Muscle of leg (tissue), 11 donors: ENCODE measurements around the gene MUC22. TPM values are rescaled to one million over a fixed set of nuclear protein-coding genes. Genes with fewer than 3 reads are reported as not detected.

Experiments used
- DNase-seq: peaks from one replicate; pipeline ENCODE4 v3.0.0; 2013
- H3K27ac ChIP-seq: one replicate; pipeline ENCODE4 v1.5.1; 2013; ENCODE audit warnings: mild to moderate bottlenecking, low read length, control low read depth
- H3K27me3 ChIP-seq: one replicate; pipeline ENCODE4 v1.6.1; 2013; ENCODE audit warnings: low read length; ENCODE audit not compliant: control insufficient read depth, insufficient read depth
- H3K36me3 ChIP-seq: one replicate; pipeline ENCODE4 v1.6.1; 2013; ENCODE audit warnings: low read length; ENCODE audit not compliant: control insufficient read depth, insufficient read depth
- H3K4me1 ChIP-seq: one replicate; pipeline ENCODE4 v1.6.1; 2013; ENCODE audit warnings: low read length; ENCODE audit not compliant: control insufficient read depth, insufficient read depth
- H3K4me3 ChIP-seq: one replicate; pipeline ENCODE4 v1.5.1; 2013; ENCODE audit warnings: low read length, control low read depth
- H3K9me3 ChIP-seq: replicated peaks from 2 replicates; pipeline ENCODE4 v1.6.1; 2013; ENCODE audit warnings: low read depth, low read length; ENCODE audit not compliant: control insufficient read depth
- WGBS: methylation state at CpG from one replicate; pipeline ENCODE4 v1.1.5; 2013; ENCODE audit warnings: missing lambda C conversion rate; ENCODE audit not compliant: insufficient coverage; 5-methylcytosine and 5-hydroxymethylcytosine counted together
- polyA plus RNA-seq, 8 donors: library from polyadenylated mRNA; unstranded; fragments of 120-200 nt; gene quantifications; one replicate each; pipeline versions ENCODE4 v1.2.1 to v1.2.3, GENCODE V29; 2013; ENCODE audit warnings: inconsistent platforms in 1 of 8, low replicate concordance in 1 of 8; ENCODE audit not compliant: insufficient read length in 8 of 8, insufficient read depth in 1 of 8
- total RNA-seq: library from RNA; stranded (reverse); fragments of 120-200 nt; gene quantifications from one replicate; pipeline ENCODE4 v1.2.4, GENCODE V29; 2013

MUC22 gene
- total and polyA plus RNA-seq, 9 donors: 0.04 to 2.4 (median 0.12) TPM; not detected in 6

GRCh38 chr6:30974490-30975252 is 35.6 kb upstream of the MUC22 start:
- WGBS: 40% methylated on average over 1 of the region's 4 CpGs
- no peak overlapping the region for H3K27ac ChIP-seq
- no peaks in the 10 kb centered on the region for H3K4me1 ChIP-seq
- no peak for DNase-seq
- H3K36me3 ChIP-seq: no peaks in the 10 kb centered on the region
- H3K9me3 ChIP-seq: no peaks in the 10 kb centered on the region
- H3K4me3 ChIP-seq: no peak overlapping the region
- H3K27me3 ChIP-seq: peaks cover 3% of the 10 kb centered on the region

- H3K36me3 ChIP-seq: no peaks in the 10 kb centered on the region
- no peaks in the 10 kb centered on the region for H3K27me3 ChIP-seq
- no peak overlapping the region for H3K4me3 ChIP-seq
- peaks cover 11% of the 10 kb centered on the region for H3K4me1 ChIP-seq
- WGBS: no CpG with 5 or more reads among the region's 1 CpG
- H3K9me3 ChIP-seq: no peaks in the 10 kb centered on the region
- DNase-seq: peak; percentile 50
- H3K27ac ChIP-seq: no peak overlapping the region
Measured at GRCh38 chr6:30979141-30979540, 31.1 kb upstream of the MUC22 start.

GRCh38 chr6:30979690-30980089 is 30.6 kb upstream of the MUC22 start:
- DNase-seq: no peak
- 57% methylated on average over 2 of the region's 4 CpGs for WGBS
- Histone ChIP-seq H3K27me3 (no peaks in the 10 kb centered on the region), H3K36me3 (no peaks in the 10 kb centered on the region), H3K4me3 (no peak overlapping the region), H3K4me1 (peaks cover 11% of the 10 kb centered on the region), H3K9me3 (no peaks in the 10 kb centered on the region), H3K27ac (no peak overlapping the region)

GRCh38 chr6:30981942-30982772 is 28.1 kb upstream of the MUC22 start:
- no peaks in the 10 kb centered on the region for H3K36me3 ChIP-seq
- H3K4me1 ChIP-seq: peaks cover 11% of the 10 kb centered on the region
- H3K4me3 ChIP-seq: no peak overlapping the region
- H3K9me3 ChIP-seq: no peaks in the 10 kb centered on the region
- peak; percentile 66 for DNase-seq
- H3K27ac ChIP-seq: no peak overlapping the region
- H3K27me3 ChIP-seq: no peaks in the 10 kb centered on the region
- WGBS: 26% methylated on average over 9 of the region's 13 CpGs

GRCh38 chr6:30983439-30983838 is 26.8 kb upstream of the MUC22 start, which contains the start of gene MUC21:
TSS of gene MUC21 (plus strand) at chr6:30983718. CDS start at chr6:30983959, 241 bp downstream.
- peaks cover 11% of the 10 kb centered on the region for H3K4me1 ChIP-seq
- no peak within 1 kb of the TSS for H3K4me3 ChIP-seq
- H3K9me3 ChIP-seq: no peaks in the 10 kb centered on the region
- H3K27ac ChIP-seq: no peak within 1 kb of the TSS
- H3K36me3 ChIP-seq: no peaks in the 10 kb centered on the region
- no peak for DNase-seq
- no peaks in the 10 kb centered on the region for H3K27me3 ChIP-seq
- 75% methylated on average over 6 of the region's 6 CpGs for WGBS

- Histone ChIP-seq H3K4me1 (peaks cover 11% of the 10 kb centered on the region), H3K27me3 (no peaks in the 10 kb centered on the region), H3K27ac (no peak overlapping the region), H3K36me3 (no peaks in the 10 kb centered on the region), H3K9me3 (no peaks in the 10 kb centered on the region), H3K4me3 (no peak overlapping the region)
- WGBS: 80% methylated on average over 1 of the region's 5 CpGs
- no peak for DNase-seq
Measured at GRCh38 chr6:30985490-30985889, 24.8 kb upstream of the MUC22 start.

GRCh38 chr6:30987304-30987703 is 23.0 kb upstream of the MUC22 start:
- DNase-seq: no peak

GRCh38 chr6:30988209-30988825 is 22.0 kb upstream of the MUC22 start:
- no peaks in the 10 kb centered on the region for H3K9me3 ChIP-seq
- no peak for DNase-seq

More at GRCh38 chr6:30987304-30987703, 23.0 kb upstream of the MUC22 start:
- Histone ChIP-seq H3K27ac (no peak overlapping the region), H3K9me3 (no peaks in the 10 kb centered on the region), H3K27me3 (no peaks in the 10 kb centered on the region), H3K4me1 (peaks cover 5% of the 10 kb centered on the region), H3K4me3 (no peak overlapping the region), H3K36me3 (no peaks in the 10 kb centered on the region)
- 75% methylated on average over 6 of the region's 6 CpGs for WGBS

GRCh38 chr6:30990422-30991086 is 19.7 kb upstream of the MUC22 start:
- Histone ChIP-seq H3K27ac (no peak overlapping the region), H3K4me3 (no peak overlapping the region), H3K27me3 (no peaks in the 10 kb centered on the region), H3K4me1 (no peaks in the 10 kb centered on the region), H3K9me3 (no peaks in the 10 kb centered on the region), H3K36me3 (no peaks in the 10 kb centered on the region)
- DNase-seq: peak; percentile 31
- 49% methylated on average over 8 of the region's 8 CpGs for WGBS

More at GRCh38 chr6:30988209-30988825, 22.0 kb upstream of the MUC22 start:
- H3K4me1 ChIP-seq: no peaks in the 10 kb centered on the region
- H3K4me3 ChIP-seq: no peak overlapping the region
- 93% methylated on average over 5 of the region's 9 CpGs for WGBS
- H3K27ac ChIP-seq: no peak overlapping the region
- H3K36me3 ChIP-seq: no peaks in the 10 kb centered on the region
- H3K27me3 ChIP-seq: no peaks in the 10 kb centered on the region
